Neural cell (in vitro differentiated cells): ENCODE measurements around the gene PRKG1. TPM values are rescaled to one million over a fixed set of nuclear protein-coding genes. Genes with fewer than 3 reads are reported as not detected.

ENCODE experiments used
- H2AFZ ChIP-seq: fragments of 200-600, 300-800 bp; sonication (generic), shearing (Covaris generic); 2 replicates; pipeline ENCODE4 v1.6.0; 2014; ENCODE audit warnings: low read depth, mild to moderate bottlenecking, antibody characterized with exemption, low read length, moderate library complexity
- H3F3A ChIP-seq: fragments of 200-600 bp; shearing (Covaris generic); 2 replicates; pipeline ENCODE4 v1.6.1; 2016; ENCODE audit warnings: mild to moderate bottlenecking, moderate library complexity, mixed read lengths, antibody characterized with exemption, low read length; ENCODE audit not compliant: insufficient read depth, poor library complexity, severe bottlenecking
- H3K27ac ChIP-seq: fragments of 200-600, 300-800 bp; sonication (generic), shearing (Covaris generic); 2 replicates; pipeline ENCODE4 v1.5.1; 2014; ENCODE audit warnings: mild to moderate bottlenecking, low read length, moderate library complexity
- H3K27me3 ChIP-seq: fragments of 300-800, 200-600 bp; sonication (generic), shearing (Covaris generic); 2 replicates; pipeline ENCODE4 v1.6.0; 2014; ENCODE audit warnings: mild to moderate bottlenecking, low read depth, low read length, moderate library complexity; ENCODE audit not compliant: insufficient read depth
- H3K36me3 ChIP-seq: fragments of 300-800, 200-600 bp; sonication (generic), shearing (Covaris generic); 2 replicates; pipeline ENCODE4 v1.5.1; 2014; ENCODE audit warnings: mild to moderate bottlenecking, antibody characterized with exemption, low read length, moderate library complexity; ENCODE audit not compliant: insufficient read depth
- H3K4me2 ChIP-seq: fragments of 300-800, 200-600 bp; sonication (generic), shearing (Covaris generic); 2 replicates; pipeline ENCODE4 v1.6.0; 2014; ENCODE audit warnings: mild to moderate bottlenecking, low read length
- H3K4me3 ChIP-seq: fragments of 300-800, 200-600 bp; sonication (generic), shearing (Covaris generic); 2 replicates; pipeline ENCODE4 v1.5.1; 2014; ENCODE audit warnings: mild to moderate bottlenecking, low read length, moderate library complexity
- H3K79me2 ChIP-seq: fragments of 200-600 bp; shearing (Covaris generic); replicated peaks from 2 replicates; pipeline ENCODE4 v1.6.0; 2014; ENCODE audit warnings: mild to moderate bottlenecking, low read length, moderate library complexity; ENCODE audit not compliant: insufficient read depth
- H3K9ac ChIP-seq: fragments of 300-800, 200-600 bp; sonication (generic), shearing (Covaris generic); 2 replicates; pipeline ENCODE4 v1.6.1; 2016; ENCODE audit warnings: mild to moderate bottlenecking, low read length, mixed read lengths
- H3K9me2 ChIP-seq: fragments of 200-600 bp; shearing (Covaris generic); 2 replicates; pipeline ENCODE4 v1.6.1; 2016; ENCODE audit warnings: mild to moderate bottlenecking, low read length, mixed read lengths; ENCODE audit not compliant: insufficient read depth
- H3K9me3 ChIP-seq: fragments of 200-600, 300-800 bp; sonication (generic), shearing (Covaris generic); 2 replicates; pipeline ENCODE4 v1.6.1; 2016; ENCODE audit warnings: mild to moderate bottlenecking, mixed run types, low read length, moderate library complexity, mixed read lengths
- H4K20me1 ChIP-seq: fragments of 200-600 bp; shearing (Covaris generic); 2 replicates; pipeline ENCODE4 v1.6.1; 2016; ENCODE audit warnings: mild to moderate bottlenecking, mixed run types; ENCODE audit not compliant: insufficient read depth
- CTCF ChIP-seq: fragments of 450-650 bp; IDR thresholded peaks from 2 replicates; pipeline ENCODE4 v1.5.1; 2014; ENCODE audit warnings: antibody characterized with exemption, mild to moderate bottlenecking, moderate library complexity; ENCODE audit not compliant: poor library complexity, severe bottlenecking
- EP300 ChIP-seq: fragments of 450-650 bp; conservative IDR thresholded peaks from 2 replicates; pipeline ENCODE4 v1.6.1; 2014; ENCODE audit warnings: antibody characterized with exemption, mild to moderate bottlenecking, moderate library complexity; ENCODE audit not compliant: poor library complexity, severe bottlenecking
- EZH2 ChIP-seq: fragments of 200-600, 300-800 bp; shearing (Covaris generic), sonication (generic); IDR thresholded peaks from 2 replicates; pipeline ENCODE4 v1.6.1; 2014; ENCODE audit warnings: antibody characterized with exemption, low read length, borderline replicate concordance, mild to moderate bottlenecking; ENCODE audit not compliant: insufficient read depth, poor library complexity, severe bottlenecking
- MXI1 ChIP-seq: fragments of 450-650 bp; conservative IDR thresholded peaks from 2 replicates; pipeline ENCODE4 v1.6.1; 2014; ENCODE audit warnings: antibody characterized with exemption, mild to moderate bottlenecking; ENCODE audit not compliant: poor library complexity, severe bottlenecking
- POLR2AphosphoS5 ChIP-seq: IDR thresholded peaks from 2 replicates; pipeline ENCODE4 v1.6.1; 2012
- RAD21 ChIP-seq: fragments of 450-650 bp; conservative IDR thresholded peaks from 2 replicates; pipeline ENCODE4 v1.6.1; 2014; ENCODE audit warnings: antibody characterized with exemption, mild to moderate bottlenecking, moderate library complexity
- REST ChIP-seq: IDR thresholded peaks from 2 replicates; pipeline ENCODE4 v1.6.1; 2012; ENCODE audit warnings: borderline replicate concordance
- SMC3 ChIP-seq: fragments of 450-650 bp; conservative IDR thresholded peaks from 2 replicates; pipeline ENCODE4 v1.6.1; 2014; ENCODE audit warnings: antibody characterized with exemption, mild to moderate bottlenecking, moderate library complexity; ENCODE audit not compliant: poor library complexity
- TAF1 ChIP-seq: IDR thresholded peaks from 2 replicates; pipeline ENCODE4 v1.6.1; 2012; ENCODE audit warnings: low read depth
- polyA plus RNA-seq: library from polyadenylated mRNA; depleted of rRNA; stranded (reverse); fragments of >200 nt; gene quantifications from 2 replicates; pipeline ENCODE4 v1.2.3, GENCODE V29; 2014

PRKG1 gene
- polyA plus RNA-seq, 1 donor from 2014 or later, result 2.2 TPM

DNA sequence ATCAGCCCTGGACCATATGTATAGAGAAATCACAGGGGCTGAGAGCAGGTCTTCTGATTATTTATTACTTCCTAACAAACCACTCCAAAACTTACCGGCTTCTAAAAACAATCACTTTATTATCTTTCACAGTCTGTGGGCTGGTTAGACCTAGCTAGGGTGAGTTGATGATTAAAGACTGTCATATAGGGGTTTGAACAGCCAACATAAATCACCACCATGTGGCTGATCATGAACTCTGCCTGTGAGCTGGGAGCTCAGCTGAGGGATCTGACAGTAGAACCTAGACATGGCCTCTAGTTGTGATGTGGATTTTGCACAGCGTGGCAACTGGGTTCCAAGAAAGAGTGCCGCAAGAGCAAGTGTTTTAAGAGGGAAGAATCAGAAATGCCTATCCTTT is 319.8 kb downstream of the PRKG1 start:
- Histone ChIP-seq H2AFZ (no peak overlapping the region), H3K9me3 (no peaks in the 10 kb centered on the region), H3K9me2 (no peaks in the 10 kb centered on the region), H3K4me2 (no peak overlapping the region), H3K4me3 (no peak overlapping the region), H3K27ac (no peak overlapping the region), H3K36me3 (no peaks in the 10 kb centered on the region), H3K79me2 (no peaks in the 10 kb centered on the region), H3K9ac (no peak overlapping the region), H4K20me1 (no peaks in the 10 kb centered on the region), H3K27me3 (no peaks in the 10 kb centered on the region), H3F3A (no peaks in the 10 kb centered on the region)
- TF ChIP-seq EZH2 (no peak), POLR2AphosphoS5 (no peak)

DNA sequence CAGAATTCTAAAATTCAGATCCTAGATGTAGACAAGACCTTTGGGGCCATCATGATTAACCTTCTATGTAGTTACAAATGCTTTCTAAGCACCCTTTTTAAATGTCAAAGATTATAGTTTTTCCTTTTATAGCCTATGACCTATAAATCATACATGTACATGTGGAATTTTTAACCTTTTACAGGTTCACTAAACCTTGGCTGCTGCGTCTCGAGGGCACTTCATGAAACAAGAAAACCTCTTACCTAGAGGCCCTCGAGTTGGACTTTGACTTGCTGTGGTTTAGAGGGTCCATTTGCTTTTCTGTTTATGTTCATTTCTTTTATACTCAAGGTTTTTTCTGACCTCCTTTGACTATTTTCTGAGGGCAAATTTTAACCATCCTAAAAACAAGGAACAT is 323.0 kb downstream of the PRKG1 start:
- Histone ChIP-seq H3F3A (no peaks in the 10 kb centered on the region), H2AFZ (no peak overlapping the region), H3K9ac (no peak overlapping the region), H3K27ac (no peak overlapping the region), H3K4me2 (no peak overlapping the region), H3K9me2 (no peaks in the 10 kb centered on the region), H3K36me3 (no peaks in the 10 kb centered on the region), H4K20me1 (no peaks in the 10 kb centered on the region), H3K4me3 (no peak overlapping the region), H3K79me2 (no peaks in the 10 kb centered on the region), H3K27me3 (no peaks in the 10 kb centered on the region), H3K9me3 (no peaks in the 10 kb centered on the region)
- TF ChIP-seq RAD21 (no peak), MXI1 (no peak), EZH2 (no peak), CTCF (no peak), TAF1 (no peak), REST (no peak), POLR2AphosphoS5 (no peak), EP300 (no peak), SMC3 (no peak)

DNA sequence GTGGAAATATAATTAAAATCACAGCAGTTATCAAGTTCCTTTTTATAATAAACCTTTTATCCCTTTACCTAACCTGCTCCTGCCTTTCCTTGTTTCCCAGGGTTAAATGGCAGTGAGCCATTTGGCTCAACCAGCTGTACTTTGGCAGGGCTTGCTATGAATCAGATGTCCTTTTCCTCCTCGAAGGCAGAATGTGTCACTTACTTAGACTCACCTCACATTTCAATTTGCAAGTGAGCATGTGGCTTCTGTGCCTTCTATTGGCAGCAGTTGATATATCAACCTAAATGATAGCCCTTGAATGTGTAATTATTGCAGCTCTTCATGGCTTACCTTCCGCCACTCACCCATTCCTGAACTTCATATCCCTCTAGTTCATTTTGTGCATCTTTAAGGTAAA is 323.4 kb downstream of the PRKG1 start:
- no peak overlapping the region for H3K4me3 ChIP-seq
- H3K79me2 ChIP-seq, result no peaks in the 10 kb centered on the region
- H3F3A ChIP-seq, result no peaks in the 10 kb centered on the region
- H3K9ac ChIP-seq, result no peak overlapping the region
- no peak overlapping the region for H3K4me2 ChIP-seq
- TF ChIP-seq REST (no peak), EP300 (no peak)
- H3K9me3 ChIP-seq, result no peaks in the 10 kb centered on the region
- H3K9me2 ChIP-seq, result no peaks in the 10 kb centered on the region
- no peaks in the 10 kb centered on the region for H4K20me1 ChIP-seq
- H3K36me3 ChIP-seq, result no peaks in the 10 kb centered on the region
- no peak overlapping the region for H3K27ac ChIP-seq
- H2AFZ ChIP-seq, result no peak overlapping the region
- H3K27me3 ChIP-seq, result no peaks in the 10 kb centered on the region
